SU-DHL-6 (cell line): ENCODE data around the gene PCK2.

ENCODE experiments used
- H2AFZ ChIP-seq: fragments of 200-600 bp; sonication (generic); 2 replicates; pipeline ENCODE4 v1.6.1; 2014; ENCODE audit warnings: low read depth, mild to moderate bottlenecking, moderate library complexity, mixed read lengths, antibody characterized with exemption, low read length; ENCODE audit not compliant: severe bottlenecking
- H3F3A ChIP-seq: fragments of 200-600 bp; shearing (Covaris generic); 2 replicates; pipeline ENCODE4 v1.6.0; 2016; ENCODE audit warnings: antibody characterized with exemption, mild to moderate bottlenecking; ENCODE audit not compliant: insufficient read depth
- H3K27ac ChIP-seq: fragments of 200-600 bp; sonication (generic); 2 replicates; pipeline ENCODE4 v1.5.1; 2016; ENCODE audit warnings: low read depth, mild to moderate bottlenecking, low read length, moderate library complexity, mixed read lengths
- H3K27me3 ChIP-seq: fragments of 200-600 bp; sonication (generic), shearing (Covaris generic); 2 replicates; pipeline ENCODE4 v1.6.0; 2014; ENCODE audit warnings: mild to moderate bottlenecking, low read length
- H3K36me3 ChIP-seq: fragments of 200-600 bp; sonication (generic); 2 replicates; pipeline ENCODE4 v1.6.1; 2014; ENCODE audit warnings: mild to moderate bottlenecking, low read length, mixed read lengths
- H3K4me2 ChIP-seq: fragments of 300-600, 200-600 bp; shearing (Covaris generic), sonication (generic); 2 replicates; pipeline ENCODE4 v1.6.0; 2014; ENCODE audit warnings: low read length, low read depth, mild to moderate bottlenecking; ENCODE audit not compliant: poor library complexity, severe bottlenecking
- H3K4me3 ChIP-seq: fragments of 200-600 bp; sonication (generic); 2 replicates; pipeline ENCODE4 v1.5.1; 2014; ENCODE audit warnings: antibody characterized with exemption, low read length, mild to moderate bottlenecking, mixed read lengths; ENCODE audit not compliant: insufficient read depth, poor library complexity, severe bottlenecking
- H3K79me2 ChIP-seq: fragments of 200-600 bp; sonication (generic); 2 replicates; pipeline ENCODE4 v1.6.1; 2014; ENCODE audit warnings: mild to moderate bottlenecking, low read length, moderate library complexity; ENCODE audit not compliant: insufficient read depth
- H3K9ac ChIP-seq: fragments of 200-600 bp; sonication (generic); 2 replicates; pipeline ENCODE4 v1.7.0; 2014; ENCODE audit warnings: mild to moderate bottlenecking, low read length
- H3K9me2 ChIP-seq: fragments of 200-600 bp; sonication (generic); replicated peaks from 2 replicates; pipeline ENCODE4 v1.6.1; 2014; ENCODE audit warnings: low read length; ENCODE audit not compliant: insufficient read depth
- H3K9me3 ChIP-seq: fragments of 200-600 bp; sonication (generic); 2 replicates; pipeline ENCODE4 v1.6.1; 2014; ENCODE audit warnings: low read length, mixed read lengths; ENCODE audit not compliant: insufficient read depth
- H4K20me1 ChIP-seq: fragments of 200-600 bp; sonication (generic); 2 replicates; pipeline ENCODE4 v1.6.1; 2014; ENCODE audit warnings: low read depth, mild to moderate bottlenecking, antibody characterized with exemption, low read length, moderate library complexity, mixed read lengths
- CTCF ChIP-seq: fragments of 200-600 bp; sonication (generic); IDR thresholded peaks from one replicate; pipeline ENCODE4 v1.5.1; 2017; ENCODE audit warnings: antibody characterized with exemption, mild to moderate bottlenecking, low read length, moderate library complexity; ENCODE audit not compliant: insufficient read depth, poor library complexity, severe bottlenecking
- EZH2phosphoT487 ChIP-seq: fragments of 200-600 bp; sonication (generic), shearing (Covaris generic); conservative IDR thresholded peaks from 2 replicates; pipeline ENCODE4 v1.6.1; 2018; ENCODE audit warnings: mild to moderate bottlenecking, antibody characterized with exemption, low read length, moderate library complexity, mixed read lengths

The PCK2 gene

DNA sequence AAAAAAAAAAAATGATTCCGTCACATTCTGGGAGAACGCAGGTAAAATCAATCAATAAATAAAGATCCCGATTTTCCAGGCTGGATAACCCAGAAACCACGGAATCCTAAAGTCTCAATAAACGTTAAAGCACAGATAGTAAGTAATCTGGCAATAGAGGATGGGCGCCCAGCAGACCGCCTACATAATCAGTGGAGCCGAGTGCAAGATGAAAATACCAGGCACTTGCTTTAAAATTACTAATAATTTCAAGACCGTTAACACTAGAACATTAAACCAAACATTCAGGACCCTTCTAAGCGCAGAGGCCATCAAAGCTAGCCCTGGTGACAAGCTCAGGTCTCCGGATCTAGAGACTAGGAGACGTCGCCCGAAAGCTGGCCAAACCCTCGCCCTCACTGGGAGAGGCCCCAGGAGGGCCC, 19.3 kb downstream of the PCK2 start:
- Histone ChIP-seq H3K79me2 (peaks cover 16% of the 10 kb centered on the region), H4K20me1 (no peaks in the 10 kb centered on the region), H3K4me2 (peak overlapping the region; percentile 89), H3K4me3 (peak overlapping the region; percentile 67), H3K27me3 (no peaks in the 10 kb centered on the region), H3K27ac (peak overlapping the region; percentile 90), H2AFZ (peak overlapping the region; percentile 49), H3F3A (peaks cover 16% of the 10 kb centered on the region; the same call in 1 of the 2 replicates), H3K9me3 (no peaks in the 10 kb centered on the region), H3K36me3 (no peaks in the 10 kb centered on the region), H3K9ac (peak overlapping the region; percentile 82), H3K9me2 (no peaks in the 10 kb centered on the region)
- TF ChIP-seq EZH2phosphoT487 (no peak), CTCF (no peak)

- peaks cover 16% of the 10 kb centered on the region; the same call in 1 of the 2 replicates for H3F3A ChIP-seq
- H4K20me1 ChIP-seq: no peaks in the 10 kb centered on the region
- H2AFZ ChIP-seq: peak overlapping the region; percentile 49
- H3K9me2 ChIP-seq: no peaks in the 10 kb centered on the region
- peak overlapping the region; percentile 89 for H3K4me2 ChIP-seq
- H3K36me3 ChIP-seq: no peaks in the 10 kb centered on the region
- H3K27ac ChIP-seq: peak overlapping the region; percentile 90
- H3K4me3 ChIP-seq: peak overlapping the region; percentile 67
- H3K9ac ChIP-seq: peak overlapping the region; percentile 82
- H3K79me2 ChIP-seq: peaks cover 16% of the 10 kb centered on the region
- H3K27me3 ChIP-seq: no peaks in the 10 kb centered on the region
- TF ChIP-seq CTCF (no peak), EZH2phosphoT487 (no peak)
- no peaks in the 10 kb centered on the region for H3K9me3 ChIP-seq
These were observed 19.9 kb downstream of the PCK2 start for GRCh38 chr14:24113801-24114531.

- H3K27me3 ChIP-seq: no peaks in the 10 kb centered on the region
- peak within 1 kb of the TSS; percentile 90 for H3K27ac ChIP-seq
- H3K9me3 ChIP-seq: no peaks in the 10 kb centered on the region
- H3K79me2 ChIP-seq: peaks cover 16% of the 10 kb centered on the region
- no peaks in the 10 kb centered on the region for H3K36me3 ChIP-seq
- H3K4me2 ChIP-seq: peak within 1 kb of the TSS; percentile 89
- peak within 1 kb of the TSS; percentile 82 for H3K9ac ChIP-seq
- H4K20me1 ChIP-seq: no peaks in the 10 kb centered on the region
- H3K9me2 ChIP-seq: no peaks in the 10 kb centered on the region
- peak within 1 kb of the TSS; percentile 75 for H3K4me3 ChIP-seq
- peak within 1 kb of the TSS; percentile 49 for H2AFZ ChIP-seq
- TF ChIP-seq EZH2phosphoT487 (no peak), CTCF (no peak)
- H3F3A ChIP-seq: peaks cover 13% of the 10 kb centered on the region; the same call in 1 of the 2 replicates
These were observed 20.7 kb downstream of the PCK2 start, which contains the start of the genes DCAF11 and NRL for GRCh38 chr14:24114532-24115421. DCAF11 (plus strand) TSS chr14:24114777; CDS start chr14:24115595, 818 bp downstream. NRL (minus strand) TSS chr14:24114949; CDS start chr14:24082848, 32,101 bp downstream.
